Neural cell (in vitro differentiated cells): ENCODE results near the gene TFF2. TPM values are rescaled to one million over a fixed set of nuclear protein-coding genes. Genes with fewer than 3 reads are reported as not detected.

Source experiments
- H2AFZ ChIP-seq: fragments of 200-600, 300-800 bp; sonication (generic), shearing (Covaris generic); 2 replicates; pipeline ENCODE4 v1.6.0; 2014; ENCODE audit warnings: low read depth, mild to moderate bottlenecking, antibody characterized with exemption, low read length, moderate library complexity
- H3F3A ChIP-seq: fragments of 200-600 bp; shearing (Covaris generic); 2 replicates; pipeline ENCODE4 v1.6.1; 2016; ENCODE audit warnings: mild to moderate bottlenecking, moderate library complexity, mixed read lengths, antibody characterized with exemption, low read length; ENCODE audit not compliant: insufficient read depth, poor library complexity, severe bottlenecking
- H3K27ac ChIP-seq: fragments of 200-600, 300-800 bp; sonication (generic), shearing (Covaris generic); 2 replicates; pipeline ENCODE4 v1.5.1; 2014; ENCODE audit warnings: mild to moderate bottlenecking, low read length, moderate library complexity
- H3K27me3 ChIP-seq: fragments of 300-800, 200-600 bp; sonication (generic), shearing (Covaris generic); 2 replicates; pipeline ENCODE4 v1.6.0; 2014; ENCODE audit warnings: mild to moderate bottlenecking, low read depth, low read length, moderate library complexity; ENCODE audit not compliant: insufficient read depth
- H3K36me3 ChIP-seq: fragments of 300-800, 200-600 bp; sonication (generic), shearing (Covaris generic); 2 replicates; pipeline ENCODE4 v1.5.1; 2014; ENCODE audit warnings: mild to moderate bottlenecking, antibody characterized with exemption, low read length, moderate library complexity; ENCODE audit not compliant: insufficient read depth
- H3K4me2 ChIP-seq: fragments of 300-800, 200-600 bp; sonication (generic), shearing (Covaris generic); 2 replicates; pipeline ENCODE4 v1.6.0; 2014; ENCODE audit warnings: mild to moderate bottlenecking, low read length
- H3K4me3 ChIP-seq: fragments of 300-800, 200-600 bp; sonication (generic), shearing (Covaris generic); 2 replicates; pipeline ENCODE4 v1.5.1; 2014; ENCODE audit warnings: mild to moderate bottlenecking, low read length, moderate library complexity
- H3K79me2 ChIP-seq: fragments of 200-600 bp; shearing (Covaris generic); replicated peaks from 2 replicates; pipeline ENCODE4 v1.6.0; 2014; ENCODE audit warnings: mild to moderate bottlenecking, low read length, moderate library complexity; ENCODE audit not compliant: insufficient read depth
- H3K9ac ChIP-seq: fragments of 300-800, 200-600 bp; sonication (generic), shearing (Covaris generic); 2 replicates; pipeline ENCODE4 v1.6.1; 2016; ENCODE audit warnings: mild to moderate bottlenecking, low read length, mixed read lengths
- H3K9me2 ChIP-seq: fragments of 200-600 bp; shearing (Covaris generic); 2 replicates; pipeline ENCODE4 v1.6.1; 2016; ENCODE audit warnings: mild to moderate bottlenecking, low read length, mixed read lengths; ENCODE audit not compliant: insufficient read depth
- H3K9me3 ChIP-seq: fragments of 200-600, 300-800 bp; sonication (generic), shearing (Covaris generic); 2 replicates; pipeline ENCODE4 v1.6.1; 2016; ENCODE audit warnings: mild to moderate bottlenecking, mixed run types, low read length, moderate library complexity, mixed read lengths
- H4K20me1 ChIP-seq: fragments of 200-600 bp; shearing (Covaris generic); 2 replicates; pipeline ENCODE4 v1.6.1; 2016; ENCODE audit warnings: mild to moderate bottlenecking, mixed run types; ENCODE audit not compliant: insufficient read depth
- CTCF ChIP-seq: fragments of 450-650 bp; IDR thresholded peaks from 2 replicates; pipeline ENCODE4 v1.5.1; 2014; ENCODE audit warnings: antibody characterized with exemption, mild to moderate bottlenecking, moderate library complexity; ENCODE audit not compliant: poor library complexity, severe bottlenecking
- EP300 ChIP-seq: fragments of 450-650 bp; conservative IDR thresholded peaks from 2 replicates; pipeline ENCODE4 v1.6.1; 2014; ENCODE audit warnings: antibody characterized with exemption, mild to moderate bottlenecking, moderate library complexity; ENCODE audit not compliant: poor library complexity, severe bottlenecking
- EZH2 ChIP-seq: fragments of 200-600, 300-800 bp; shearing (Covaris generic), sonication (generic); IDR thresholded peaks from 2 replicates; pipeline ENCODE4 v1.6.1; 2014; ENCODE audit warnings: antibody characterized with exemption, low read length, borderline replicate concordance, mild to moderate bottlenecking; ENCODE audit not compliant: insufficient read depth, poor library complexity, severe bottlenecking
- MXI1 ChIP-seq: fragments of 450-650 bp; conservative IDR thresholded peaks from 2 replicates; pipeline ENCODE4 v1.6.1; 2014; ENCODE audit warnings: antibody characterized with exemption, mild to moderate bottlenecking; ENCODE audit not compliant: poor library complexity, severe bottlenecking
- POLR2AphosphoS5 ChIP-seq: IDR thresholded peaks from 2 replicates; pipeline ENCODE4 v1.6.1; 2012
- RAD21 ChIP-seq: fragments of 450-650 bp; conservative IDR thresholded peaks from 2 replicates; pipeline ENCODE4 v1.6.1; 2014; ENCODE audit warnings: antibody characterized with exemption, mild to moderate bottlenecking, moderate library complexity
- SMC3 ChIP-seq: fragments of 450-650 bp; conservative IDR thresholded peaks from 2 replicates; pipeline ENCODE4 v1.6.1; 2014; ENCODE audit warnings: antibody characterized with exemption, mild to moderate bottlenecking, moderate library complexity; ENCODE audit not compliant: poor library complexity
- TAF1 ChIP-seq: IDR thresholded peaks from 2 replicates; pipeline ENCODE4 v1.6.1; 2012; ENCODE audit warnings: low read depth
- polyA plus RNA-seq: library from polyadenylated mRNA; depleted of rRNA; stranded (reverse); fragments of >200 nt; gene quantifications from 2 replicates; pipeline ENCODE4 v1.2.3, GENCODE V29; 2014
- TF ChIP-seq, protein P1 (sequence below): IDR thresholded peaks from 2 replicates; pipeline ENCODE4 v1.6.1; 2012; ENCODE audit warnings: borderline replicate concordance

The TFF2 gene
- polyA plus RNA-seq, 1 donor from 2014 or later: not detected

DNA sequence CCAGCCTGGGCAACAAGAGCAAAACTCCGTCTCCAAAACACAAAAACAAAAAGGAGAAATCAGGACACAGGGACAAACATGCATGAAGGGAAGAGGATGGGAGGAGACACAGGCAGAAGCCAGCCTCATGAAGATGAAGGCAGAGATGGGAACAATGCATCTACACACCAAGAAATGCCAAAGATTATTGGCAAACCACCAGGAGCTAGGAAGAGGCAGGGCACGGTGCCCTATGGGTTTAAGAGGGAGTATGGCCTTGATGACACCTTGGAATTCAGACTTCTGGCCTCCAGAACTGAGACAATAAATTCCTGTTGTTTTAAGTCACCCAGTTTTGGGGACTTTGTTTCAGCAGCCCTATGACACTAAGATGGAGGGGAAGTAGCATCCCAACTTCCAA is 39.9 kb upstream of the TFF2 start:
- Histone ChIP-seq H3K36me3 (no peaks in the 10 kb centered on the region), H4K20me1 (no peaks in the 10 kb centered on the region), H3K4me2 (no peak overlapping the region), H3K9me3 (no peaks in the 10 kb centered on the region), H3F3A (no peaks in the 10 kb centered on the region), H3K27me3 (no peaks in the 10 kb centered on the region), H3K27ac (no peak overlapping the region), H3K4me3 (no peak overlapping the region), H3K79me2 (no peaks in the 10 kb centered on the region), H3K9ac (no peak overlapping the region), H2AFZ (no peak overlapping the region), H3K9me2 (no peaks in the 10 kb centered on the region)
- TF ChIP-seq TAF1 (no peak), SMC3 (no peak), EP300 (no peak), RAD21 (no peak)

GRCh38 chr21:42390193-42390592 is 39.4 kb upstream of the TFF2 start:
- H3K9ac ChIP-seq: no peak overlapping the region
- H3F3A ChIP-seq: no peaks in the 10 kb centered on the region
- no peak overlapping the region for H3K4me2 ChIP-seq
- H3K27ac ChIP-seq: no peak overlapping the region
- H2AFZ ChIP-seq: no peak overlapping the region
- H3K9me2 ChIP-seq: no peaks in the 10 kb centered on the region
- no peaks in the 10 kb centered on the region for H4K20me1 ChIP-seq
- no peaks in the 10 kb centered on the region for H3K27me3 ChIP-seq
- no peaks in the 10 kb centered on the region for H3K9me3 ChIP-seq
- H3K4me3 ChIP-seq: no peak overlapping the region
- H3K36me3 ChIP-seq: no peaks in the 10 kb centered on the region
- H3K79me2 ChIP-seq: no peaks in the 10 kb centered on the region
- TF ChIP-seq RAD21 (no peak), MXI1 (no peak), EP300 (no peak), CTCF (no peak), POLR2AphosphoS5 (no peak), TAF1 (no peak), EZH2 (no peak), SMC3 (no peak)
- TF ChIP-seq, protein P1, sequence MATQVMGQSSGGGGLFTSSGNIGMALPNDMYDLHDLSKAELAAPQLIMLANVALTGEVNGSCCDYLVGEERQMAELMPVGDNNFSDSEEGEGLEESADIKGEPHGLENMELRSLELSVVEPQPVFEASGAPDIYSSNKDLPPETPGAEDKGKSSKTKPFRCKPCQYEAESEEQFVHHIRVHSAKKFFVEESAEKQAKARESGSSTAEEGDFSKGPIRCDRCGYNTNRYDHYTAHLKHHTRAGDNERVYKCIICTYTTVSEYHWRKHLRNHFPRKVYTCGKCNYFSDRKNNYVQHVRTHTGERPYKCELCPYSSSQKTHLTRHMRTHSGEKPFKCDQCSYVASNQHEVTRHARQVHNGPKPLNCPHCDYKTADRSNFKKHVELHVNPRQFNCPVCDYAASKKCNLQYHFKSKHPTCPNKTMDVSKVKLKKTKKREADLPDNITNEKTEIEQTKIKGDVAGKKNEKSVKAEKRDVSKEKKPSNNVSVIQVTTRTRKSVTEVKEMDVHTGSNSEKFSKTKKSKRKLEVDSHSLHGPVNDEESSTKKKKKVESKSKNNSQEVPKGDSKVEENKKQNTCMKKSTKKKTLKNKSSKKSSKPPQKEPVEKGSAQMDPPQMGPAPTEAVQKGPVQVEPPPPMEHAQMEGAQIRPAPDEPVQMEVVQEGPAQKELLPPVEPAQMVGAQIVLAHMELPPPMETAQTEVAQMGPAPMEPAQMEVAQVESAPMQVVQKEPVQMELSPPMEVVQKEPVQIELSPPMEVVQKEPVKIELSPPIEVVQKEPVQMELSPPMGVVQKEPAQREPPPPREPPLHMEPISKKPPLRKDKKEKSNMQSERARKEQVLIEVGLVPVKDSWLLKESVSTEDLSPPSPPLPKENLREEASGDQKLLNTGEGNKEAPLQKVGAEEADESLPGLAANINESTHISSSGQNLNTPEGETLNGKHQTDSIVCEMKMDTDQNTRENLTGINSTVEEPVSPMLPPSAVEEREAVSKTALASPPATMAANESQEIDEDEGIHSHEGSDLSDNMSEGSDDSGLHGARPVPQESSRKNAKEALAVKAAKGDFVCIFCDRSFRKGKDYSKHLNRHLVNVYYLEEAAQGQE: no peak

DNA sequence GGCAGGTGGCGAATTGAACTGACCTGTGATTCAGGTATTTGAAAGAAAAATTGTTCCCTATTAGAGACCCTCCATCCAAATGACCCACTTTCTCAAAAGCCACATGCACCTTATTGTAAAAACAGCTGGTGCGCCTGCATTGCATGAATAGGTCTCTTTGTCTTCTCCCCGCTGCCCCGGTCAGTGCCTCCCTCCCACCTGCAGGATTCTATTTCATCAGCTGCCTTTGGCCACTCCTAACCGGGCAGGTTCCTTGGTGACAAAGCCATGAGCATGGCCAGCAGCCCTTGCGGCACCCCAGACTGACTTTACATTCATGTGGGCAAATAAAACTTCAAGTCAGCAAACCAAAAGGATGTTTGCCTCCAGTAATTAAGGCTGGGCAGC is 38.6 kb upstream of the TFF2 start:
- no peaks in the 10 kb centered on the region for H3F3A ChIP-seq
- no peaks in the 10 kb centered on the region for H3K27me3 ChIP-seq
- no peak overlapping the region for H3K9ac ChIP-seq
- no peak overlapping the region for H3K4me2 ChIP-seq
- no peaks in the 10 kb centered on the region for H3K36me3 ChIP-seq
- H3K9me2 ChIP-seq: no peaks in the 10 kb centered on the region
- TF ChIP-seq EZH2 (no peak), SMC3 (no peak)
- H3K9me3 ChIP-seq: no peaks in the 10 kb centered on the region
- no peaks in the 10 kb centered on the region for H3K79me2 ChIP-seq
- H3K4me3 ChIP-seq: no peak overlapping the region
- no peaks in the 10 kb centered on the region for H4K20me1 ChIP-seq
- no peak overlapping the region for H2AFZ ChIP-seq
- H3K27ac ChIP-seq: no peak overlapping the region
